ENCODE measurements around the gene ARHGAP33.
"Not testable (repeated sequence)": the region's sequence is repeated elsewhere in the genome, so short reads cannot be mapped to it uniquely, and the experiment has no call there.

Gene ARHGAP33

DNA sequence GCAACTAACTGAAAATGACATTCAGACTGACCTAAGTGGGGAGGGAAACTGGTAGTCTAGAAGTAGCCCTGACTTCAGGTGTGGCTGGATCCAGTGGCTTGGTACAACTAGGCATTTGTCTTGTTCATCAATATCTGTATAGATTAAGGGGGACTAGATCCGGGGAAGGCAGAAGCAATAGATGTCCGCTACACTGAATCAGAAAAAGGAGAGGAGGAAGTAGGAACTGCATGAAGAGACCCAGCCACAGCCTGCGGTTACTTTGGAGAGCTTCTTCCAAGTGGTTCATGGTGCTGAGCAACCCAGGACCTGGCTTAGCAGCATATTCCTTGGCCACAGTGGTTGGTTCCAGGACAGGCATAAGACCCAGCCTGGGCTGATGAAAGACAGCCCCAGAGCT, 47.2 kb downstream of the ARHGAP33 start:
- in situ Hi-C loops (cut with MboI; ENCODE audit: low sequenced_read_pairs): no loop called here

DNA sequence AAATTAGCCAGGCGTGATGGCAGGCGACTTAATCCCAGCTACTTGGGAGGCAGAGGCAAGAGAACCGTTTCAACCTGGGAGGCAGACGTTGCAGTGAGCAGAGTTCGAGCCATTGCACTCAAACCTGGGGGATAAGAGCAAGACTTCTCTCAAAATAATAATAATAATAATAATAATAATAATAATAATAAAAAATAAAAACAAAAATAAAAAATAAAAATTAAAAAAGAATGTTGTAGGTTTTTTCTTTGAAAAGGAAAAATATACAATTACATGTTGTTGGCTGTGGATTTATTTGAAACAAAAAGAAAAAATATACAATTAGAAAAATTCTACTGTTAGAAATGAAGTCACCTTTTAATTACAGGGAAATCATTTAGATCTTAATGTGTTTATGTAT, 48.8 kb downstream of the ARHGAP33 start:
- in situ Hi-C loops (cut with MboI; ENCODE audit: low sequenced_read_pairs): no loop called here

DNA sequence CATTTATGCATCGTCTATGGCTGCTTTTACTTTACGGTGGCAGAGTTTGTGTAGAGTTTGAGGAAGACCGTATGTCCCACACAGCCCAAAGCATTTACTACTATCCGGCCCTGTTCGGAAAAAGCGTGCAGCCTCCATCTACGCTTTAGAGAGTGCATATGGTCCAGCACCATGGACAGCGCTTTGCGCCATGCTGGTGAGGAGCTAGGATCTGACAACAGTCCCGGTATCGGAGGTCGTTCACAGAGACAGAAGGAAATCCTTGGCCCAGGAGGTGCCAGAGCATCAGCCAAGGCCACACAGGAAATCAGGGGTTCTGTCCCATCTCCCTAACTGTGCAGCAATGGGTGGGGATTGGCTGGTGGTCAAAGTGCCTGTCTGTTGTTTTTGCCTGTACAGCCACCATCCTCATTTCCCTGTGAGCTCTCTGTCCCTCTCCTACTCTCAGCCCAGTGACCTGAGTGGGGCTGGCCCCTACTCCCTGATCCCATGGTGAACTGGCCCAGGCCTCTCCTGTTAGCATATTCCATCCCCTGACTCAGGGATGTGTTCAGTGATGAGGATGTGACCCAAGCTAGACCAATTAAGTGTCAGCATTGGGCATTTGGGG, 53.4 kb downstream of the ARHGAP33 start:
- in situ Hi-C loops (cut with MboI; ENCODE audit: low sequenced_read_pairs): no loop called here

DNA sequence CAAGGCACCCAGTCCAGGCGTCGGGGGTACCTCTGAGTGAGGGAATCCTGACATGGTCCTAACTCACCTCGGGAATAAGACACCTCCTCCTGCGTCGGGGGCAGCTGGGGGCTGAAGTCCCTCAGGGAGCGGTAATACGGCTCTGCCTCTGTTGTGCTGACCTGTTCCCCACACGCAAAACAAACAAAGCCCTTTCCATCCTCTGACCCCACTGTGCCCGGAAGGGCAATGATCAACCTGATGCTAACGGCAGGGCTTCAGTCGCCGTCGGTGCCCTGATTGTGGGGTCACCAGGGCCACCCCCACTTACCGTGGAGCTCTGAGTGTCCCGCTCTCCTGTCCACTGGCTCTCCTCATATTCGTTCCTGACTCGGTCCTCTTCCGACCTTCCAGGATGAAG, 55.6 kb downstream of the ARHGAP33 start:
- in situ Hi-C loops (cut with MboI; ENCODE audit: low sequenced_read_pairs): no loop called here

DNA sequence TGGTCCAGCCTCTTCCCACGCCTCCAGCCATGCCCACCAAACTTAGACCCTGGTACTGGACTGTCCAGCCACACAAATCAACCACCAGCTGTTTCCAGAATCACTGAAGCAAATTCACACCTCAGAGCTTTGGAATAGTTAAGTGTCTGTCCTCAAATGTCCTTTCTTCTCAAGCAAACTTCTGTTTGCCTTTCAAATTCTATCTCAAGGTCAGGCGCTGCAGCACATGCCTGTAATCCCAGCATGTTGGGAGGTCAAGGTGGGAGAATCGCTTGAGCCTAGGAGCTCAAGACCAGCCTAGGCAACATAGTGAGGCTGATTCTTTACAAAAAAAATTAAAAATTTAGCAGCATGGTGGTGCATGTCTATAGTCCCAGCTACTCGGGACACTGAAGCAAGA, 56.7 kb downstream of the ARHGAP33 start:
- in situ Hi-C loops (cut with MboI; ENCODE audit: low sequenced_read_pairs): no loop called here

DNA sequence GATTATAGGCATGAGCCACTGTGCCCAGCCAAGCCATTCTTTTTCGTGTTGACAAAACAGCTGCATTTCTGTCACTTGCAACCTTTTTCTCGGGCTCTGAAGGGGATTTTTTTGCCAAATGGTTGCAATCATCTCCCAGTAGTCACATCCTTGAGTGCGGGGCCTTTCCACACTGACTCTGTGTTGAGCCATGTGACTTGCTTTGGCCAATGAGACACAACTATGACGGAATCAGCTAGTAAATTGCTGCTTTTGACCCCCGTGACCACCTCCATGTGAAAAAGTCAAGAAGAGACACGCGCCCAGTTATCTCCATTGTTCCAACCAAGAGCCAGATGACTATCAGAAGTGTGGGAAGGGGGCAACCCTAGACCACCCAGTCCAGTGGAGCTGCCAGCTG, 58.6 kb downstream of the ARHGAP33 start:
- in situ Hi-C loops (cut with MboI; ENCODE audit: low sequenced_read_pairs): no loop called here

DNA sequence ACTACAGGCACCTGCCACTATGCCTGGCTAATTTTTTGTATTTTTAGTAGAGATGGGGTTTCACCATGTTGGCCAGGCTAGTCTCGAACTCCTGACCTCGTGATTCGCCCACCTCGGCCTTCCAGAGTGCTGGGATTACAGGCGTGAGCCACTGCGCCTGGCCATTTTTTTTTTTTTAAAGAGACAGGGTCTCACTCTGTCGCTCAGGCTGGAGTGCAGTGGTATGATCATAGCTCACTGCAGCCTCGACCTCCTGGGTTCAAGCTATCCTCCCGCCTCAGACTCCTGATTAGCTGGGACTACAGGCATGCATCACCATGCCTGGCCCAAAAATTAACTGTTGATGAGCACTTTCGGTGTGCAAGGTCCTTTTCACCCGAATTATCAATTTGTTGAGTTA, 60.7 kb downstream of the ARHGAP33 start:
- in situ Hi-C loops (cut with MboI; ENCODE audit: low sequenced_read_pairs): not testable (repeated sequence)

Measured in HL-60/S4 treated with phorbol 12-myristate 13-acetate at 8.2 ng/mL for 4 days and 3 days (cell line).